ENCODE data around the gene SLC22A31. TPM values are rescaled to one million over a fixed set of nuclear protein-coding genes. Genes with fewer than 3 reads are reported as not detected.

Gene SLC22A31
- total RNA-seq, 1 donor from 2014 or later, result not detected

GRCh38 chr16:89174877-89175276 is 25.5 kb downstream of the SLC22A31 start:
- Mint-ChIP-seq H3K36me3 (ENCODE audit: unreplicated experiment) (no peaks in the 10 kb centered on the region), H3K27ac (ENCODE audit: unreplicated experiment) (no peak overlapping the region), H3K4me3 (ENCODE audit: unreplicated experiment) (no peak overlapping the region), H3K9me3 (ENCODE audit: unreplicated experiment) (no peaks in the 10 kb centered on the region), H3K27me3 (ENCODE audit: unreplicated experiment) (peaks cover 3% of the 10 kb centered on the region), H3K4me1 (ENCODE audit: unreplicated experiment) (peaks cover 23% of the 10 kb centered on the region)
- no peak for DNase-seq (ENCODE audit: extremely low spot score, unreplicated experiment)
- no peak for TF ChIP-seq CTCF (IDR thresholded peaks at IDR 0.05)

GRCh38 chr16:89174055-89174827 is 26.1 kb downstream of the SLC22A31 start:
- H3K4me1 Mint-ChIP-seq (ENCODE audit: unreplicated experiment), result peaks cover 23% of the 10 kb centered on the region
- H3K27ac Mint-ChIP-seq (ENCODE audit: unreplicated experiment), result no peak overlapping the region
- peaks cover 3% of the 10 kb centered on the region for H3K27me3 Mint-ChIP-seq (ENCODE audit: unreplicated experiment)
- H3K9me3 Mint-ChIP-seq (ENCODE audit: unreplicated experiment), result no peaks in the 10 kb centered on the region
- H3K4me3 Mint-ChIP-seq (ENCODE audit: unreplicated experiment), result no peak overlapping the region
- DNase-seq (ENCODE audit: extremely low spot score, unreplicated experiment), result no peak
- H3K36me3 Mint-ChIP-seq (ENCODE audit: unreplicated experiment), result no peaks in the 10 kb centered on the region
- no peak for TF ChIP-seq CTCF (IDR thresholded peaks at IDR 0.05)

GRCh38 chr16:89173174-89173921 is 27.0 kb downstream of the SLC22A31 start:
- Mint-ChIP-seq H3K4me1 (ENCODE audit: unreplicated experiment) (peaks cover 23% of the 10 kb centered on the region), H3K36me3 (ENCODE audit: unreplicated experiment) (no peaks in the 10 kb centered on the region), H3K4me3 (ENCODE audit: unreplicated experiment) (no peak overlapping the region), H3K27ac (ENCODE audit: unreplicated experiment) (no peak overlapping the region), H3K27me3 (ENCODE audit: unreplicated experiment) (peaks cover 3% of the 10 kb centered on the region), H3K9me3 (ENCODE audit: unreplicated experiment) (no peaks in the 10 kb centered on the region)
- no peak for TF ChIP-seq CTCF (IDR thresholded peaks at IDR 0.05)
- DNase-seq (ENCODE audit: extremely low spot score, unreplicated experiment), result no peak

GRCh38 chr16:89172528-89173173 is 27.7 kb downstream of the SLC22A31 start:
- Mint-ChIP-seq H3K4me1 (ENCODE audit: unreplicated experiment) (peaks cover 23% of the 10 kb centered on the region), H3K36me3 (ENCODE audit: unreplicated experiment) (no peaks in the 10 kb centered on the region), H3K27ac (ENCODE audit: unreplicated experiment) (no peak overlapping the region), H3K4me3 (ENCODE audit: unreplicated experiment) (peak overlapping the region; percentile 10), H3K9me3 (ENCODE audit: unreplicated experiment) (no peaks in the 10 kb centered on the region), H3K27me3 (ENCODE audit: unreplicated experiment) (peaks cover 3% of the 10 kb centered on the region)
- DNase-seq (ENCODE audit: extremely low spot score, unreplicated experiment), result no peak
- no peak for TF ChIP-seq CTCF (IDR thresholded peaks at IDR 0.05)

GRCh38 chr16:89172171-89172527 is 28.2 kb downstream of the SLC22A31 start:
- TF ChIP-seq CTCF (IDR thresholded peaks at IDR 0.05), result no peak
- Mint-ChIP-seq H3K27me3 (ENCODE audit: unreplicated experiment) (peaks cover 3% of the 10 kb centered on the region), H3K27ac (ENCODE audit: unreplicated experiment) (no peak overlapping the region), H3K9me3 (ENCODE audit: unreplicated experiment) (no peaks in the 10 kb centered on the region), H3K4me3 (ENCODE audit: unreplicated experiment) (no peak overlapping the region), H3K4me1 (ENCODE audit: unreplicated experiment) (peaks cover 23% of the 10 kb centered on the region), H3K36me3 (ENCODE audit: unreplicated experiment) (no peaks in the 10 kb centered on the region)
- DNase-seq (ENCODE audit: extremely low spot score, unreplicated experiment), result no peak
